Measurements from ENCODE around the gene LRFN2. TPM values are rescaled to one million over a fixed set of nuclear protein-coding genes. Genes with fewer than 3 reads are reported as not detected.

Gene LRFN2
- total RNA-seq, 1 experiment from 2014 or later, result not detected

GRCh38 chr6:40586369-40587201 is 579 bp downstream of the LRFN2 start:
- DNase-seq (ENCODE audit: low spot score), result no peak

GRCh38 chr6:40585651-40586269 is 1.4 kb downstream of the LRFN2 start:
- DNase-seq (ENCODE audit: low spot score), result no peak

GRCh38 chr6:40585223-40585622 is 1.9 kb downstream of the LRFN2 start:
- DNase-seq (ENCODE audit: low spot score), result no peak

- no peak for DNase-seq (ENCODE audit: low spot score)
These were observed 2.4 kb downstream of the LRFN2 start for GRCh38 chr6:40584741-40585140.

GRCh38 chr6:40583709-40584108 is 3.5 kb downstream of the LRFN2 start:
- DNase-seq (ENCODE audit: low spot score), result no peak

- no peak for DNase-seq (ENCODE audit: low spot score)
These were observed 4.3 kb downstream of the LRFN2 start for GRCh38 chr6:40582892-40583291.

- DNase-seq (ENCODE audit: low spot score), result no peak
These were observed 8.1 kb downstream of the LRFN2 start for GRCh38 chr6:40579101-40579500.

GRCh38 chr6:40577672-40578071 is 9.5 kb downstream of the LRFN2 start:
- DNase-seq (ENCODE audit: low spot score), result no peak

GRCh38 chr6:40573221-40573620 is 13.9 kb downstream of the LRFN2 start:
- DNase-seq (ENCODE audit: low spot score), result no peak

- DNase-seq (ENCODE audit: low spot score), result no peak
These were observed 17.8 kb downstream of the LRFN2 start for GRCh38 chr6:40569162-40569910.

GRCh38 chr6:40568062-40568708 is 19.0 kb downstream of the LRFN2 start:
- no peak for DNase-seq (ENCODE audit: low spot score)

GRCh38 chr6:40563111-40563510 is 24.1 kb downstream of the LRFN2 start:
- no peak for DNase-seq (ENCODE audit: low spot score)

GRCh38 chr6:40559056-40559455 is 28.1 kb downstream of the LRFN2 start:
- DNase-seq (ENCODE audit: low spot score), result no peak

- DNase-seq (ENCODE audit: low spot score), result no peak
These were observed 29.1 kb downstream of the LRFN2 start for GRCh38 chr6:40558102-40558501.

GRCh38 chr6:40556881-40557280 is 30.3 kb downstream of the LRFN2 start:
- no peak for DNase-seq (ENCODE audit: low spot score)

- DNase-seq (ENCODE audit: low spot score), result no peak
These were observed 31.1 kb downstream of the LRFN2 start for GRCh38 chr6:40556023-40556422.

GRCh38 chr6:40555092-40555491 is 32.1 kb downstream of the LRFN2 start:
- no peak for DNase-seq (ENCODE audit: low spot score)

- DNase-seq (ENCODE audit: low spot score), result no peak
These were observed 34.2 kb downstream of the LRFN2 start for GRCh38 chr6:40552941-40553340.

- DNase-seq (ENCODE audit: low spot score), result no peak
These were observed 35.1 kb downstream of the LRFN2 start for GRCh38 chr6:40551966-40552505.

- DNase-seq (ENCODE audit: low spot score), result peak; percentile 38
These were observed 36.7 kb downstream of the LRFN2 start for GRCh38 chr6:40550202-40551101.

GRCh38 chr6:40545954-40546353 is 41.2 kb downstream of the LRFN2 start:
- no peak for DNase-seq (ENCODE audit: low spot score)

All from H4 (cell line).